ENCODE results near the gene GTF2F2.

GTF2F2 gene

DNA sequence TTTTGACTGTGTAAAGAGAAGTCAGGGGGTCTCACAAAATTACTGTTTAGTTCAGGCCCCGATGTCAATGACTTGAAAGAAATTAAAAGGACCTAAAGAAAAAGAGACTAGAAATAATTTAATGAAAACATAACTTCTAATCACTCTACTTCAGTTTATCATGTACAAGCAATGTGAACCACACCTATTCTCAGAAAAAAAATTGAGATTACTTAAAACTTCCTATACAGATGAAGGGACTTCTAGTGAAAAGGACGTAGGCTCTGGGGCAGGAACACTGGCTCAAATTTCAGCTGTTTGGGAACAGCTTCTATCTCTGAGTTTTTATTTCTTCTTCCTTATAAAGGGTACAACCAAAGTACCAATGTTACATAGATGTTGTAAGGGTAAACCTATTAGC, 182.7 kb downstream of the GTF2F2 start:
- no peak for DNase-seq (ENCODE audit: low spot score)

DNA sequence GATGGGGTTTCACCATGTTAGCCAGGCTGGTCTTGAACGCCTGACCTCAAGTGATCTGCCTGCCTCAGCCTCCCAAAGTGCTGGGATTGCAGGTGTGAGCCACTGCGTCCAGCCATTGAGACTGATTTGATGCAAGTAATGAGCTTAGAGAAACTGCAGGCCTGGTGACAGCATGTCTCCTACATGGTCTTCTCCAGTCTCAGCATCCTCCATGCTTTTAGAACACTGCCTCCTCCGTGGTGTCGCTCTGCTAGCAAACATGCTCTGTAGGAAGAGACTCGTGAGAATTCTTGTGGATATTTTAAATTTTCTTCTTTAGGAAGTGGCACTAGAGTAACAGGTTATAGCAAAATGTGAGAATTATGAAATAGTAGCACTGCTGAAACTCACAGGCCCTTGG, 183.6 kb downstream of the GTF2F2 start:
- no peak for DNase-seq (ENCODE audit: low spot score)

DNA sequence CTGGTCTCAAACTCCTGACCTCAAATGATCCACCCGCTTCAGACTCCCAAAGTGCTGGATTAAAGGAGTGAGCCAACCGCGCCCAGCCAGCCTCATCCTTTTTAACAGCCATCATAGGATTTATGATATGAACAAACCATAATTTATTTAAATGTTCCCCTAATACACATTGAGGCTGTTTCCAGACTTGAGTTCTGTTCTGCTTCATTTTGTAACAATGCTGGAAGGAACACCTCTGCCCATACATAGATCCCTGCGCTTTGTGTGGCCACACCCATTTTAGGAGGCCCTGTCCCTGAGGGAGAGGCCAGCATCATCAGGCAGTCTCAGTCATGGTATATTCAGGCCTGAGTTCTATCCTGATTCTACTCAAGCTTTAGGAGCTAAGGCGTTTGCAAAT, 184.8 kb downstream of the GTF2F2 start:
- no peak for DNase-seq (ENCODE audit: low spot score)

DNA sequence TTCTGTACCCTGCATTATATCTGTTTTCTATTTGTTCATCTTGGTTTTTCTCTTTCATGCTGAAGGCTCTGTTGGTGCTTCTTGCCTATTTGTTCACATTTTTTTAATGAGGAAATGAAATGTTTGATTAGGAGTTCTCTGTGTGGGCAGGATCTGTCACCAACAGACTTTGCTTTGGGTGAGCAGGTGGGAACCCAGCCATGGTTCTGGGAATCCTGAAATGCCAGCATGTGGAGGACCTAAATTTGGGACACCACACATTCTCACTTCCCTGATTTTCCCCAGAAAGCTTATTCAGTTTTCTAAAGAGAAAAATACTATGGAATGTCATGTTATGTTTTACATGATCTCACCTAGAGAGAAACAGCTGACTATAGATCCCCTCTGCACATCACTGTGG, 186.7 kb downstream of the GTF2F2 start:
- DNase-seq (ENCODE audit: low spot score) = no peak

DNA sequence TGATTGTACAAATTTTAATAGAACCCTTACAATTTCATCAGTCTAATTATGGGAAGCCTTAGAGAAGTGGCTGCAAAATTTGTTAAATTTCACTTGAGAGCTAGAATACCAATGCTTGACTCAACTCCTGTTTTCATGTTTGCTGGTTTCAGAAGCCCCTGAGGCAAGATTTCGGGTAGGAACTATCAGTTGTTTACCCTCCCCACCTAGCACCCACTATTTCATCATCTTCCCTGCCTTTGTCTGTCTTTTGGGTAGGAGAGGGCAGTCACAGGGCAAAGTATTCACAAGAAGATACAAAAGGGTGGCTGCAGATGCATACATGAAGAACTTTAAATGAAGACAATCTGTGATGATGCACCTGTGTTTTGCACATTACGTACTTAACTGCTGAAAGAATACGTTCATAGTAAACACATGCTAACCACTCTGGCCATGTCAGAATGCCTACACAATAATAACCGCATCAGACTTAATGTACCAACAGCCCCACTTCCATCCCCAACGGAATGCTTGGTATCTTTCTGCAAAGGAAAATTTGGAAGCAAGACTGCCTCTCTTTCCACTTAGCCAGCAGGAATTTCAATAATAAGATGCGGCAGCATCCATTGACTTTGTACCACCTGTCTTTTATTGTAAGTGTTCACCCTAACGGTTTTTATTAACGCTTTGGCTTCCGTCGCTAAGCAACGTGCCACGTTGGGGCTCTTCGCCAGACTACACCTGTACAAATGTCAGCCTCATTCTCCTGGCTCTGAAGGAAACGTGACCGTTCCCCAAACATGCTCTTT, 190.2 kb downstream of the GTF2F2 start:
- no peak for DNase-seq (ENCODE audit: low spot score)

DNA sequence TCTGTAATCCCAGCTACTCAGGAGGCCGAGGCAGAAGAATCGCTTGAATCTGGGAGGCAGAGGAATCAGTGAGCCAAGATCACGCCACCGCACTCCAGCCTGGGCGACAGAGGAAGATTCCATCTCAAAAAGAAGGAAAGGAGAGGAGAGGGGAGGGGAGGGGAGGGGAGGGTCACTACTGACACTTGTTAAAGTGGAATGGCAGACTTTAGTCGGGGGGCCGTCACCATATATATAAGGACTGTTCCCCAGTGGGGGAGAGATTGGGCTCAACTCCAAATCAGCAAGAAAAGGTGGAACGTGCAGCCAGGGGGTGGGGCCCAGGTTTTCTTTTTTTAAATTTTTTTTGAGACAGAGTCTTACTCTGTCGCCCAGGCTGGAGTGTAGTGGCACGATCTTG, 194.5 kb downstream of the GTF2F2 start:
- DNase-seq (ENCODE audit: low spot score) = no peak

DNA sequence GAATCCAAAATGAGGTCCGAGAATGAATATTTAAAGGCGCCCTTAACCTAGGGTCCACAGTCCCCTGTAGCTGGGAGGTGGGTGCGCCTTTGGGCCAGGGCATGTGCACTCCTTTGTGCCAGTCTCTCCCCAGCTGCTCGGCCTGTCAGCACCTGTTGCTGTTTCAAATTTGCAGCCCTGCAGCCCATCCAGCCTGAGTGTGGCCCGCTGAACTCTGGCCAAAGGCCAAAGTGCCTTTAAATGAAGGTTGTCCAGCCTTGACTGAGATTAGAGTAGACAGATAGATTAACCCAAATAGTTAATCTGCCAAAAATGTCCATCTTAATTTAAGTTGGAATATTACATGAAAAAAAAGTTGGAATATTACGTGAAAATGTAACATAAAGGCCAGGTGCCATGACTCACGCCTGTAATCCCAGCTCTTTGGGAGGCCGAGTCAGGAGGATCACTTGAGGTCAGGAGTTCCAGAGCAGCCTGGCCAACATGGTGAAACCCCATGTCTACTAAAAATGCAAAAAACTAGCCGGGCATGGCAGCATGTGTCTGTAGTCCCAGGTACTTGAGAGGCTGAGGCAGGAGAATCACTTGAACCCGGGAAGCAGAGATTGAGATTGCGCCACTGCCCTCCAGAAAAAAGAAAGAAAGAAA, 195.3 kb downstream of the GTF2F2 start:
- DNase-seq (ENCODE audit: low spot score) = no peak

DNA sequence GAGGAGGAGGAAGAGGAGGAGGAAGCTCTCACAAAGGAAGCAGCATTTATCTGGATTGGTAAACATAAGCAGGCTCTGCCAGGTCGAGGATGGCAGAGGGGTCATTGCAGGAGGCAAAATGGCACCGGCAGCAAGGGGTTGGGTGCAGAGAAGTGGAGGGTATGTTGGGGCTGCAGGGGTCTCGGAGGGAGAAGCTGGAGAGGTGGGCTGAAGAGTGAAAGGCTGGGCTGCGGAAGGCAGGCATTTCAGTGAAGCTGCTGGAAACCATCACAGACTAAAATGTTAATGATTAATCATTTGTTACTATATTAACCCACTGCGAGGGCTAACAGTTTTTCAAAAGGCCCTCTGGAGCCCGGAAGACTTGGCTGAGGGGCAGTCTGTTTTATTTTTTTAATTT, 196.0 kb downstream of the GTF2F2 start:
- no peak for DNase-seq (ENCODE audit: low spot score)

DNA sequence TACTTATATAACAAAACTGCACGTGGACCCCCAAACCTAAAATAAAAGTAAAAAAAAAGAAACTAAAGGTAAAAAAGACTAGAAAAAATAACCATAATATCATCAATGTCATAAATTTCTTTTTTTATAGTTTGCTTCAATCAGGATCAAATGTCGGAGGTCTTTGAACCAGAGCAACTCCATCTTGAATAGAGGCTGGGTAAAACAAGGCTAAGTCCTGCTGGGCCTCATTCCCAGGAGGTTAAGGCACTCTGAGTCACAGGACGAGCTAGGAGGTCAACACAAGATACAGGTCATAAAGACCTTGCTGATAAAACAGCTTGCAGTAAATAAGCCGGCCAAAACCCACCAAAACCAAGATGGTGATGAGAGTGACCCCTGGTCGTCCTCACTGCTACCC, 196.7 kb downstream of the GTF2F2 start:
- no peak for DNase-seq (ENCODE audit: low spot score)

DNA sequence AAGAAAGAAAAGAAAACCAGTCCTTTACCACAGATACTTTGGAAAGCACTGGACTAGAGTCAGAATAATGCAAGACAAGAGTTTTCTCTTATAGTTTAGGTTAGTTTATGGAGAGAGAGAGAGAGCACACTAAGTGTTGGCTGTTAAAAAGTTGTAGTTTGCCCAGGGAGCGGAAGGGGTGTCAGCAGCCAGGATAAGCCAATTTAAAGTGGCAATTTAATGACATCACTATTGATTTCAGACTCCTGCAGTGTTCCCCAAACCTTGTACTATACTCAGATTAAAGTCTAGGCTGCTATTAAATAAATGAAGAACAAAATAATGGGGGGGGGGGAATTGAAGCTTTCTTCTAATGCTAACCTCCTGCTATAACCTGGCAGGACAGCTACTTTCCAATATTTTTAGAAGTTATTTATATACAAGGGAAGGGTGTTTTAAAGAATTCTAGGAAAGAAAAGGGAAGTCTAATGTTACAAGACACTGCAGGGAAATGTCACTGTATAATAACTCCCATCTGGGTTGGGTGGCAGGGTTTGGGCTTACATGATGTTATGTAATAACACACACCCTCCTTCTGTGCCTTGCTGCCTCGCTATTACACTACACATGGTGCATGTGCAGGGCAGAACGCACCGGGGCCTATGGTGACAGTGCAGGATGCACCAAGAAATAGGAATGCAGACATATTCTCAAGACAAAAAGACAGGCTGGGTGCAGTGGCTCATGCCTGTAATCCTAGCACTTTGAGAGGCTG, 200.7 kb downstream of the GTF2F2 start:
- DNase-seq (ENCODE audit: low spot score) = no peak

DNA sequence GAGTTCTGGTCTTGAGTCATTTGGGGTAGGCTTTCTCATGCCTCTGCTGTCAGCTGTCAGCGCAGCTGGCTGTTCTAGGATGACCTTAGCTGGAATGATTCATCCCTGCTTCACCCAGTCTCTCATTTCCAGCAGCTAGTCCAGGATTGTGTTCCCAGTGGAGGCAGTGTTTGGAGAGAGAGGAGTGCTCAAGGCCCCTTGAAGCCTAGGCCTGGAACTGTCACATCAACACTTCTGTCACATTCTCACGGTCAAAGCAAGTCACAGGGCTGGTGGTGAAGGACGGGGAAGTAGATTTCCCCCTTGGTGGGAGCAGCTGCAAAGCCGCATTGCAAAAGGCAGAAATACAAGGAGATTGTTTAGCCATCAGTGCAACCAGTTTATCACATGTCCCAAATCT, 205.5 kb downstream of the GTF2F2 start:
- no peak for DNase-seq (ENCODE audit: low spot score)

DNA sequence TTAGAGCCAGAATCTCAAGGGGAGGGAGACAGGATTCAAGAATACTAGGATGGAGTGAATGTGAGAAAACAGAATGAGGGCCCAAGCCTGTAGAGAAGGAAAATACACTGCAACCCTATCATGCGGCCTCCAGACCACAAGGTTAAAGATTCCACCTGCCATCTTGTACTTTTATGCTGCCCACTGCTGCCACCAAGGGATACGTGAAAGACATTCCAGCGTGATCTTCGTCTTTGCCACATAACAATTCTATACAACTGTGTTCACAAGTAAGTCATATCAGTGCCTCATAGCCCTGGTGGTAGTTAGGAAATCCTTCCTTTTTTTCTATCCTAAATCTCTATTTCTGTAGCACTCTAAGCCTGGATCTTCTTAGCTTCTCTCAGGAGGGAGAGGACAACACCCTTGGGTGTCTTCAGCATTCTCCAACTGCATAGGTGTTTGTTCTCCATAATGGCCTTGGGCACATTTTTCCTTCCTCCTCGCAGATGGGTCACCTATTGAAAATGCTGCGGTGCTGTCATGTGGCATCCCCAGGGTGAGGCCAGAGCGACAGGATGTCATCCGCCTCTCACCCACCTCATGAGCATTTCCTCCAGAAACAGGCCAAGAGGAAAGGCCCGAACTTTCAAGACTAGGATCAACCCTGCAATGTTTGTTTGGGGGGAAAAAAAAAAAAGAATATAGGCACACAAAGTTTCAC, 207.1 kb downstream of the GTF2F2 start:
- no peak for DNase-seq (ENCODE audit: low spot score)

DNA sequence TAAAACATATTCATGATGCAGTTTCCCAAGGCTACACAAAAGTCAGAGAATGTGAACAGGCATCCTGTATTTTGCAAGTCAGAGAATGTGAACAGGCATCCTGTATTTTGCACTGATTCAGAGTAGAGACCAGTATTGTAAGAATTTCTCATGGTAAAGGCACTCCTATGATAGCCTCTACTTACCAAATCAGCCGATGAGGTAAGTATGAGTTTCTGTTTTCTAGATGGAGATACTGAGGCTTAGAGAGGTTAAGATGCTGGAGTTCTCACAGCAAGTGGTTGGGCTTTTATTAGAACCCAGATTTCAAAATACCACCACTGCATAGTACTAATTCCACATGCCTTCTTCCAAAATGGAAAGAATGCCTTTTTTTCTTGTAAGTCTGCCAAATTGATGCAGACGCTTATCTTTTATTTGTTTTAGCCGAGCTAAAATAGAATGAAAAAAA, 208.4 kb downstream of the GTF2F2 start:
- DNase-seq (ENCODE audit: low spot score) = no peak

DNA sequence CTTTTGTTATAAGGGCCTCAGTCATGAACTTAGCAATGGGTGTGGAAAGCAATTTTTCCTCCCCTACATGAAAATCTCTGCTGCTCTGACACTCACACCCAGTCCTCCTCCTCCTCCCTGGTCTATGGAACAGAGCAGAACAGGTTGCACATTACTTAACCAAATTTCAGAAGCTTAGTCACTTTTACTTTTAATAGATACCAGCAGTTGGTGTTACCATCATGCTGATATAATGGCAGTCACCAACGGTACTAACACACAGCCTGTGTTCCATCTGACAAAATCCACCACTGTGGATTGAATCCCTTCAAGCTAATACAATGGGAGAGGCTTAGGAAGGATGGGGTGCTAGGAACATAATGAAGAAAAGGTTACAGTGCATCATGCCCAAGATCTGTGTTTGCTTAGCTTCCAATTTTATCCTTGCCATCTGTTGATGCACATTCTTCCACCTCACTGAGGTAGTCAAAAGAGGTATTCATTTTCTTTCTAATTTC, 210.9 kb downstream of the GTF2F2 start:
- no peak for DNase-seq (ENCODE audit: low spot score)

DNA sequence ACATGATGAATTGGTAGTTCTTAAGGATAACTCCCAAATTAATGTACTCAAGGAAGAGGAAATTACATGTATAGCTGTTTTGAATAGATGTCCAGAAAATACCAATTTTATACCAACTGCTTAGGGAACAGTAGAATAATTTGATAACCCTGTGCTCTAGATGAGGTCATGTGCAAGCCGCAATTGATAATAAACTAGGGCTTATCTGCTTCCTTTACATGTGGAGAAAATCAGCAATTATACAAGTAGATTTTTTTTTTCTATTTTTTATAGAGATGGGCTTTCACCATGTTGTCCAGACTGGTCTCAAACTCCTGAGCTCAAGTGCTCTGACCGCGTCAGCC, 211.4 kb downstream of the GTF2F2 start:
- no peak for DNase-seq (ENCODE audit: low spot score)

DNA sequence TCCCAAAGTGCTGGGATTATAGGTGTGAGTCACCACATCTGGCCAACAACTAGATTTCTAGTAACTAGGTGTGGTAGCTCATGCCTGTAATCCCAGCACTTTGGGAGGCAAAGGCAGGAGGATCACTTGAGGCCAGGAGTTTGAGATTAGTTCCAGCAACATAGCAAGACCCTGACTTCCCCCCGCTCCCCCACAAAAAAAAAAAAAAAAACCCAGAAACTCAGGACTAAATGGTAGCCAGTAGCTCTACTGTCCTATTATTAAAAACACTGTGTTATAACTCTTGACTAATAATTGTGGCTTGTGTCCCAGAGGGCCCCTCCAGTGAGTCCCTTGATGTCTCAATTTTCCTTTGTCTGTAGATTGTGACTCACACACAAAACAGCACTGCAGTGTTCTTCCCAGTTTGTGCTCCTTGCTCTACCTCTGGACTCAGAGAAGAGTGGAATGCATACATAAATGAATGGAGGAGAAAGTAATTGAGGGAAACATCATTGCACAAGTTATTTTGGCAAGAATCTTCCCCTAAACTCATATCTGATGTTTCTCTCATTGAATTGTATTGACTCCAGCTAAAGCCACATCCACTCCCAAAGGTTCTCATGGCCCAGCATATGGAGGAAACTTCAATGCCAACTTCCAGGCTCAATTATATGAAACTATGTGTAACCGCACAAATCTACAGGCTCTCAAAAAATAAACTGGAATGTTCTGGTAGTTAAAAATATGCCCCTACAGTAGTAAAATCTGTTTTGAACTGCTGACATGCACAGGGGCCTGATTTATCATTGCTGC, 211.9 kb downstream of the GTF2F2 start:
- peak; percentile 75 for DNase-seq (ENCODE audit: low spot score)

DNA sequence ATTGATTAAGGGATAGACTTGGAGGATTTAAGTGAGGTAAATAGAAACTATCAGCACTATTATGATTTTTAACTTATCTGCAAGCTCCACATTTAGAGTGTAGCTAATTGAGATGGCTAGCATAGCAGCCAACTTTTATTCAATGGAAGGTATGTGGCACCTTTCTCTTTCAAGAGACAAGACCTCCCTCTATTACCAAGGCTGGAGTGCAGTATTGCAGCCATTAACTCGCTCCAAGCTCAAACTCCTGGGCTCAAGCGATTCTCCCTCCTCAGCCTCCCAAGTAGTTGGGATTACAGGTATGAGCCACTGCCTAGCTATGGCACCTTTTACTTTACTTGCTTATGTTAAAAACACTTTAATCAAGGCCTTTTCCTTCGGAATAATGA, 212.5 kb downstream of the GTF2F2 start:
- no peak for DNase-seq (ENCODE audit: low spot score)

DNA sequence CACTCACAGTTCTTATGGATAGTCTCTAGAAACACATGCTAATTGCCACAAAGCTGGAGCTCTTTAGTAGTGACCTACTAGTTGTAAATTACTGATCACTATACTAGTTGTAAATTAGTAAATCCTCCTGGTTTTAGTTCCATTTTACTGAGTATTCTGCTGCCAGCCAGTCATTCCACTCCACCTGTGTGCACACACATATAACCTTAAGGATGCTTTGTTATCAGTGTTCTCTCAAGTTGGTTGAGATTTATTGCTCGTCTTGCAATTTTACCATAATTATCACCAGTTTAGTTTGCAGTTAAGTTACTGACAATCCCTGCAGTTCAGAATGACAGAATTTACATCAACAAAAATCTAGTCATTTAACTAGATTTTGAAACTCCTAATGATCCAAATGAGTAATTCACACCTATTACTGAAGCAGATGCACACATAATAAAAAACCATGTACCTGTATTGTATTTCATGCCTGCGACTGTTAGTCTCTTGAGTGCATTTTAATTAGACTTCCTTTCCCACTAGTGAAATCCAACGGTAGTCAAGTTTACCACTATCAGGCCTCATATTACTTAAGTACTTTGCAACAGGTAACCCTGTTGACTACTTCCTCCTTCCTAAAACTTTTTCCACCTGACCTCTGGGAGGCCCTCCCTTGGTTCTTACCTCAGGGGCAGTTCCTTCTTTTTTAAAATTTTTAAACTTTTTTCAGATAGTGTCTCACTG, 213.1 kb downstream of the GTF2F2 start:
- DNase-seq (ENCODE audit: low spot score) = no peak
